H1 (cell line): ENCODE results near the gene RAVER2. TPM values are rescaled to one million over a fixed set of nuclear protein-coding genes. Genes with fewer than 3 reads are reported as not detected.

Experiments used
- ASH2L ChIP-seq: fragments of 200-600, 300-600 bp; sonication (generic); IDR thresholded peaks from one replicate; pipeline ENCODE4 v1.7.1; 2017; ENCODE audit warnings: low read length
- BRCA1 ChIP-seq: IDR thresholded peaks from 2 replicates; pipeline ENCODE4 v1.6.1; 2012; ENCODE audit warnings: low read depth, low read length, improper control_type of control experiment
- EZH2 ChIP-seq: fragments of 200-600 bp; sonication (generic); IDR thresholded peaks from 2 replicates; pipeline ENCODE4 v1.7.1; 2012; ENCODE audit warnings: low read depth, mild to moderate bottlenecking, moderate library complexity, low read length, inconsistent platforms; ENCODE audit not compliant: severe bottlenecking
- JUND ChIP-seq: IDR thresholded peaks from 2 replicates; pipeline ENCODE4 v1.6.1; 2011; ENCODE audit warnings: mild to moderate bottlenecking, improper control_type of control experiment, low read length
- KDM4A ChIP-seq: IDR thresholded peaks from one replicate; pipeline ENCODE4 v1.7.1; 2012; ENCODE audit warnings: low read depth, mild to moderate bottlenecking, moderate library complexity, low read length, inconsistent platforms; ENCODE audit not compliant: severe bottlenecking
- NRF1 ChIP-seq: IDR thresholded peaks from 2 replicates; pipeline ENCODE4 v1.6.1; 2011; ENCODE audit warnings: mild to moderate bottlenecking, low read depth, low read length, improper control_type of control experiment
- RFX5 ChIP-seq: IDR thresholded peaks from 2 replicates; pipeline ENCODE4 v1.6.1; 2011; ENCODE audit warnings: low read depth, low read length, improper control_type of control experiment, borderline replicate concordance
- RNF2 ChIP-seq: fragments of 200-900, 300-1000 bp; sonication (generic); IDR thresholded peaks from 2 replicates; pipeline ENCODE4 v1.7.1; 2016; ENCODE audit warnings: borderline replicate concordance, low read depth, mild to moderate bottlenecking, antibody characterized with exemption, low read length; ENCODE audit not compliant: poor library complexity, severe bottlenecking; ENCODE audit errors: missing control alignments
- SIN3A ChIP-seq, 2 experiments: IDR thresholded peaks in 1 of 2; conservative IDR thresholded peaks in 1 of 2; 2 replicates each; pipeline ENCODE4 v1.6.1; 2011 to 2012; ENCODE audit warnings: low read length in 2 of 2, improper control_type of control experiment in 1 of 2, low read depth in 1 of 2, mild to moderate bottlenecking in 1 of 2
- SP2 ChIP-seq: IDR thresholded peaks from 2 replicates; pipeline ENCODE4 v1.6.1; 2012; ENCODE audit warnings: mild to moderate bottlenecking, low read length, inconsistent platforms
- polyA plus RNA-seq, 7 experiments: library from polyadenylated mRNA; depleted of rRNA in 3 of 7; stranded (reverse) in 5 of 7; unstranded in 2 of 7; fragments of >200 nt in 5 of 7; fragments of 200-250 nt in 2 of 7; gene quantifications; 1 replicate in 5 of 7; 2 replicates in 1 of 7; 4 replicates in 1 of 7; pipeline versions ENCODE4 v1.2.1 to v1.2.3, GENCODE V29; 2011 to 2013; ENCODE audit warnings: missing spikeins in 2 of 7, mixed read lengths in 2 of 7
- total RNA-seq: library from RNA; stranded (reverse); fragmentation: NEBNext Ultra II Directional; extraction: Animal tissue kit (Norgen Biotek cat#: 25700); gene quantifications from 2 replicates; pipeline ENCODE4 v1.2.1, GENCODE V29; 2021
- TF ChIP-seq, protein P1 (sequence below): fragments of 300-600 bp; sonication (generic); IDR thresholded peaks from 2 replicates; pipeline ENCODE4 v1.7.1; 2012; ENCODE audit warnings: low read length, moderate library complexity, mild to moderate bottlenecking, inconsistent platforms; ENCODE audit not compliant: insufficient replicate concordance

RAVER2 gene
- total and polyA plus RNA-seq, 2 of the 8 experiments (the other 6 are each of a cell fraction or from before 2014, with no cell fraction given) = 10.5 to 19.5 TPM

DNA sequence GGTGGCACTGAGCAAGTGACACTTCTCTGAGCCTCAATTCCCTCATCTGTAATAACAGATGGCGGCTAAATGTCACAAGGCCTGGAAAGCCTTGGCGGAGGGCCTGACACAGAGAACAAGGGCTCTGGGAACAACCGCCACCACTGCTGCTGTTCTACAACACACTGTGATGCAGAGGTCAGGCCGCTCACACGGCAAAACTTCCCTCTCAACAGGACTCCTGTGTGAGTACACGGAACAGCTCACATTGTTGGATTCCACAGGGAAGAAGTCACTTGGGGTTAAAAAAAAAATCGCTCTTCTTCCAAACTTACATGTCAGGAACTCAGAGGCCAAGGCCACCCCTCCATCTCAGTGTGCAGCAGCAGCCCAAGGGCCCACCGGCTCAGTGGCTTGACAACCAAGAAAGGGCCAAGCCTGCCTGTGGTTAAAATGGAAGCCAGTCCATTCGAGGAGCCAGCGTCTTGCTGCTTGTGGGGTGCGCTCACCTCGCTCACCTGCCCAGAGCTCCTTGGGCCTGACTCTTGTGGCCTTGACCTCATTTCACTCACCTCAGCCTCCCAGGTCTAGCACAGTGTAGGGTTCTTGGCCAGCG, 101.1 kb downstream of the RAVER2 start (continued):
- TF ChIP-seq, protein P1, sequence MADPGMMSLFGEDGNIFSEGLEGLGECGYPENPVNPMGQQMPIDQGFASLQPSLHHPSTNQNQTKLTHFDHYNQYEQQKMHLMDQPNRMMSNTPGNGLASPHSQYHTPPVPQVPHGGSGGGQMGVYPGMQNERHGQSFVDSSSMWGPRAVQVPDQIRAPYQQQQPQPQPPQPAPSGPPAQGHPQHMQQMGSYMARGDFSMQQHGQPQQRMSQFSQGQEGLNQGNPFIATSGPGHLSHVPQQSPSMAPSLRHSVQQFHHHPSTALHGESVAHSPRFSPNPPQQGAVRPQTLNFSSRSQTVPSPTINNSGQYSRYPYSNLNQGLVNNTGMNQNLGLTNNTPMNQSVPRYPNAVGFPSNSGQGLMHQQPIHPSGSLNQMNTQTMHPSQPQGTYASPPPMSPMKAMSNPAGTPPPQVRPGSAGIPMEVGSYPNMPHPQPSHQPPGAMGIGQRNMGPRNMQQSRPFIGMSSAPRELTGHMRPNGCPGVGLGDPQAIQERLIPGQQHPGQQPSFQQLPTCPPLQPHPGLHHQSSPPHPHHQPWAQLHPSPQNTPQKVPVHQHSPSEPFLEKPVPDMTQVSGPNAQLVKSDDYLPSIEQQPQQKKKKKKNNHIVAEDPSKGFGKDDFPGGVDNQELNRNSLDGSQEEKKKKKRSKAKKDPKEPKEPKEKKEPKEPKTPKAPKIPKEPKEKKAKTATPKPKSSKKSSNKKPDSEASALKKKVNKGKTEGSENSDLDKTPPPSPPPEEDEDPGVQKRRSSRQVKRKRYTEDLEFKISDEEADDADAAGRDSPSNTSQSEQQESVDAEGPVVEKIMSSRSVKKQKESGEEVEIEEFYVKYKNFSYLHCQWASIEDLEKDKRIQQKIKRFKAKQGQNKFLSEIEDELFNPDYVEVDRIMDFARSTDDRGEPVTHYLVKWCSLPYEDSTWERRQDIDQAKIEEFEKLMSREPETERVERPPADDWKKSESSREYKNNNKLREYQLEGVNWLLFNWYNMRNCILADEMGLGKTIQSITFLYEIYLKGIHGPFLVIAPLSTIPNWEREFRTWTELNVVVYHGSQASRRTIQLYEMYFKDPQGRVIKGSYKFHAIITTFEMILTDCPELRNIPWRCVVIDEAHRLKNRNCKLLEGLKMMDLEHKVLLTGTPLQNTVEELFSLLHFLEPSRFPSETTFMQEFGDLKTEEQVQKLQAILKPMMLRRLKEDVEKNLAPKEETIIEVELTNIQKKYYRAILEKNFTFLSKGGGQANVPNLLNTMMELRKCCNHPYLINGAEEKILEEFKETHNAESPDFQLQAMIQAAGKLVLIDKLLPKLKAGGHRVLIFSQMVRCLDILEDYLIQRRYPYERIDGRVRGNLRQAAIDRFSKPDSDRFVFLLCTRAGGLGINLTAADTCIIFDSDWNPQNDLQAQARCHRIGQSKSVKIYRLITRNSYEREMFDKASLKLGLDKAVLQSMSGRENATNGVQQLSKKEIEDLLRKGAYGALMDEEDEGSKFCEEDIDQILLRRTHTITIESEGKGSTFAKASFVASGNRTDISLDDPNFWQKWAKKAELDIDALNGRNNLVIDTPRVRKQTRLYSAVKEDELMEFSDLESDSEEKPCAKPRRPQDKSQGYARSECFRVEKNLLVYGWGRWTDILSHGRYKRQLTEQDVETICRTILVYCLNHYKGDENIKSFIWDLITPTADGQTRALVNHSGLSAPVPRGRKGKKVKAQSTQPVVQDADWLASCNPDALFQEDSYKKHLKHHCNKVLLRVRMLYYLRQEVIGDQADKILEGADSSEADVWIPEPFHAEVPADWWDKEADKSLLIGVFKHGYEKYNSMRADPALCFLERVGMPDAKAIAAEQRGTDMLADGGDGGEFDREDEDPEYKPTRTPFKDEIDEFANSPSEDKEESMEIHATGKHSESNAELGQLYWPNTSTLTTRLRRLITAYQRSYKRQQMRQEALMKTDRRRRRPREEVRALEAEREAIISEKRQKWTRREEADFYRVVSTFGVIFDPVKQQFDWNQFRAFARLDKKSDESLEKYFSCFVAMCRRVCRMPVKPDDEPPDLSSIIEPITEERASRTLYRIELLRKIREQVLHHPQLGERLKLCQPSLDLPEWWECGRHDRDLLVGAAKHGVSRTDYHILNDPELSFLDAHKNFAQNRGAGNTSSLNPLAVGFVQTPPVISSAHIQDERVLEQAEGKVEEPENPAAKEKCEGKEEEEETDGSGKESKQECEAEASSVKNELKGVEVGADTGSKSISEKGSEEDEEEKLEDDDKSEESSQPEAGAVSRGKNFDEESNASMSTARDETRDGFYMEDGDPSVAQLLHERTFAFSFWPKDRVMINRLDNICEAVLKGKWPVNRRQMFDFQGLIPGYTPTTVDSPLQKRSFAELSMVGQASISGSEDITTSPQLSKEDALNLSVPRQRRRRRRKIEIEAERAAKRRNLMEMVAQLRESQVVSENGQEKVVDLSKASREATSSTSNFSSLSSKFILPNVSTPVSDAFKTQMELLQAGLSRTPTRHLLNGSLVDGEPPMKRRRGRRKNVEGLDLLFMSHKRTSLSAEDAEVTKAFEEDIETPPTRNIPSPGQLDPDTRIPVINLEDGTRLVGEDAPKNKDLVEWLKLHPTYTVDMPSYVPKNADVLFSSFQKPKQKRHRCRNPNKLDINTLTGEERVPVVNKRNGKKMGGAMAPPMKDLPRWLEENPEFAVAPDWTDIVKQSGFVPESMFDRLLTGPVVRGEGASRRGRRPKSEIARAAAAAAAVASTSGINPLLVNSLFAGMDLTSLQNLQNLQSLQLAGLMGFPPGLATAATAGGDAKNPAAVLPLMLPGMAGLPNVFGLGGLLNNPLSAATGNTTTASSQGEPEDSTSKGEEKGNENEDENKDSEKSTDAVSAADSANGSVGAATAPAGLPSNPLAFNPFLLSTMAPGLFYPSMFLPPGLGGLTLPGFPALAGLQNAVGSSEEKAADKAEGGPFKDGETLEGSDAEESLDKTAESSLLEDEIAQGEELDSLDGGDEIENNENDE = no peak
- TF ChIP-seq BRCA1 = no peak
- no peak for TF ChIP-seq SIN3A (conservative IDR thresholded peaks at IDR 0.05 in 1 of 2, IDR thresholded peaks at IDR 0.05 in 1 of 2; ENCODE audit: low read depth in 1 of 2, low read length in 2 of 2)
- TF ChIP-seq RFX5 = no peak
- no peak for TF ChIP-seq EZH2
- no peak for TF ChIP-seq NRF1
- no peak for TF ChIP-seq KDM4A
- TF ChIP-seq RNF2 = no peak
- no peak for TF ChIP-seq JUND
- TF ChIP-seq SP2 = no peak
- TF ChIP-seq ASH2L = no peak
